ENCODE data around the gene EDN3.

DNA sequence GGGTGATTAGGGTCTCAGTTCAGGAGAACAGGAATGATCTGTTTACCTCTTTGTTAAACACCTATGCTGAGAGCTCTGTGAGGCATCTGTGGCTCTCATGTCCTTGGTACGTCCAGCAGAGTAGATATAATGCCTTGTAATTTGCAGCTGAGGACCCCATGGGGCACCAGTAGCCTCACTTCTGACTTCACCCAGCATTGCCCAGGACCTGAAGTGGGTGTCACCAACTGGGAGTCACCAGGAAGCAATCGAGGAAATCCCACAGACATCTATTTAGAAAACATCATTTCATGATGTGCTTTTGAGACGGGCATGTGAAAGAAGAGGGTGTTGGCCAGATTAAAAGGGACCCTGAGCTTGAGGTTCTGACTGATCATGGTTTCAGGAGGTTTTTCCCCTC is 8.8 kb downstream of the EDN3 start:
- TF ChIP-seq, protein P1, sequence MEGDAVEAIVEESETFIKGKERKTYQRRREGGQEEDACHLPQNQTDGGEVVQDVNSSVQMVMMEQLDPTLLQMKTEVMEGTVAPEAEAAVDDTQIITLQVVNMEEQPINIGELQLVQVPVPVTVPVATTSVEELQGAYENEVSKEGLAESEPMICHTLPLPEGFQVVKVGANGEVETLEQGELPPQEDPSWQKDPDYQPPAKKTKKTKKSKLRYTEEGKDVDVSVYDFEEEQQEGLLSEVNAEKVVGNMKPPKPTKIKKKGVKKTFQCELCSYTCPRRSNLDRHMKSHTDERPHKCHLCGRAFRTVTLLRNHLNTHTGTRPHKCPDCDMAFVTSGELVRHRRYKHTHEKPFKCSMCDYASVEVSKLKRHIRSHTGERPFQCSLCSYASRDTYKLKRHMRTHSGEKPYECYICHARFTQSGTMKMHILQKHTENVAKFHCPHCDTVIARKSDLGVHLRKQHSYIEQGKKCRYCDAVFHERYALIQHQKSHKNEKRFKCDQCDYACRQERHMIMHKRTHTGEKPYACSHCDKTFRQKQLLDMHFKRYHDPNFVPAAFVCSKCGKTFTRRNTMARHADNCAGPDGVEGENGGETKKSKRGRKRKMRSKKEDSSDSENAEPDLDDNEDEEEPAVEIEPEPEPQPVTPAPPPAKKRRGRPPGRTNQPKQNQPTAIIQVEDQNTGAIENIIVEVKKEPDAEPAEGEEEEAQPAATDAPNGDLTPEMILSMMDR (IDR thresholded peaks at IDR 0.05), result no peak
- no peak for TF ChIP-seq POLR2A (IDR thresholded peaks at IDR 0.05)
- TF ChIP-seq POLR2AphosphoS5 (IDR thresholded peaks at IDR 0.05), result no peak
- no peak for TF ChIP-seq EP300 (IDR thresholded peaks at IDR 0.05)

Data from upper lobe of left lung (tissue), 4 donors.